ENCODE data around the gene CTSH.
A peak's percentile ranks its signal among the peaks of the same experiment; 100 is the strongest.

GRCh38 chr15:78906316-78906620 is 38.6 kb downstream of the CTSH start:
- TF ChIP-seq POLR2AphosphoS5 (IDR thresholded peaks at IDR 0.05) = peak in 2 of 4 donors; percentile 48 to 63
- no peak for TF ChIP-seq POLR2A (IDR thresholded peaks at IDR 0.05)

Data from sigmoid colon (tissue), 4 donors.